UCSD-AML1 (cell line): ENCODE measurements around the gene P2RY2.

ENCODE experiments used
- DNase-seq: peaks from one replicate; lab custom pipeline; 2025; ENCODE audit not compliant: unreplicated experiment; lab: John Stamatoyannopoulos, UW

P2RY2 gene

DNA sequence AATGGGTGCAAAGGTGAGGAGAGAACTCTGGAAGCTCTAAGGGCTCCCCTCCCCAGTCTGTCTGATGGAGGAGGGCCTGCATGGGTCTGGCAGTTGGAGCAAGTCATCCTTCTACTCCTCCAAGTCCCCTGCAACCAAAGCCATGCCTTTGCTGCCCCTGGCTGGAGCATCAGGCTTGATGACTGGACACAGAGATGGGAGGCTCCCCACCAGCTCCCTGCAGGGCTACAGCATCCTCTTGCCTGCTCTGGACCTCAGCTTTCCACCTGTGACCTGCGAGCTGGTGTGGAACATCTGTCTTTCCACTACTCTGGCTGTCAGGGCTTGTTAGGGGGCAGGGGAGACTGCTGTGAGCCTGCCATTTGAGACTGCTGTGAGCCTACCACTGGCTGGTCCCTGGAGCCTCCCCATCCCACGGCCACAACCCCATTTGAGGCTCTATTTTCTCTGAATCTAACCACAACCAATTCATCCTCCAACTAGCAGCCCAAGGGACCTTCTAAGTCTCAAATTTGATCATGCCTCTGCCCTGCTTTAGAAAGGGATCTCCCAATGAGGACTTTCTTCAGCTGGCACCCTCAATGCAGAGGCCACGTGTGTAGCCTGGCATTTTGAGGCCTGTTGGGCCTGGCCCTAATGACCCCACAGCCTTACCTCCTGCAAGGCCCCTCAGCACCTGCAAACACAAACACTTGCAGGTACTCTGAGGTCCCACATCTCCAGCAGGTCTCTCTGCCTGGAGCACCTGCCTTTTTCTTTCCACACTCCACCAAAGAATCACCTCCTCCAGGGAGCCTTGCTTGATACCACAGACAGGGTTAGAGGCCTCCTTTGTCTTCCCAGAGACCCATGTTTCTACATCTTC lies 63.9 kb downstream of the P2RY2 start:
- no peak for DNase-seq

DNA sequence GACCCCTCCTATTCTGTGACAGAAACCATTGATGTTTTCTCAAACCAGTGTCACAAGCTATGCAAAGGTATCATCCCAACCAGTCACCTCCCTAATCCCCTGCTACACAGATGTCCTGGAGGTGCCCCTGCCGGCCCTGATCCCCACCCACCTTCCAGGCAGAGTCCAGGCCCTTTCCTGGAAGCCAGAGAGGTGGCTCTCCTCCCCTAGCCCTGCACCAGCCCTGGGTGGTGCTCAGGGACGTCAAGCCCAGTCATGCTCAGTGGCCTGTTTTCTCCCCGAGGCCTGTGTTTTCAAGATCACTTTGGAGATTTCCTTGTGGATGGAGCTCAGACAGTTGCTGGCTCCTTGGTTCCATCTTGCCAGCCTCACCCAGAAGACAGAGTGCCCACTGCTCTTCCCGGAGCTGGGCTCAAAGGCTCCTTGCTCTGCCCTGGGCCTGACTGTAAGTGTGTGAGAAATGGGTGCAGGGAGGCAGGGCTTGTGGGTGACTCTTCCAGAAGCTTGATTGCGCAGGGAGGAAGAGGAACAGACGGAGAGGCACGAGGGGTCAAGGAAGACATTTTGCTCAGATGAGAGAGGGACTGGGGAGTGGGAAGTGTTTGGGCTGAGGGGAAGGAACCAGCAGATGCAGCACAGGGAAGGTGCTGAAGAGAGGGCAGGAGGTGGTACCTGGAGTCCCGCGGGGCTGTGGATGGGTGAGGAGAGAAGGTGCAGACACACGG lies 65.4 kb downstream of the P2RY2 start:
- no peak for DNase-seq

DNA sequence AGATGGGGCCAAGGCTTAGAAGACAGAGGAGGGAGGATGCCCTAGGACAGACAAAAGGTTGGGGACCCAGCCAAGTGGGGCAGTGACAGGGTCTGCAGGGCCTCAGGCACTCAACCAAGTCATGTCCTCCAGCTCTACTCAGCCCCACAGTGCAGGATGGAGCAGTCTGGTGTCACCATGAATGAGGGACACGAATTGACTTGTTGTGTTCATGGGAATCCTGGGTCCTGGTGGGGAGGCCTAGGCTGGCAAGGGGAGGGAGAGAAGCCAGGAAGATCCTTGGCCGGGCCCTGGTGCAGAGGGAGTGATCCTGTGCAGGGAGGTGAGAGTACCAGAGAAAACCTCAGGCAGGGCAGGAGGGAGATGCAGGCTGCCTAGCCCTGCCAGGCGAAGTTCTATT lies 66.0 kb downstream of the P2RY2 start:
- DNase-seq = no peak

DNA sequence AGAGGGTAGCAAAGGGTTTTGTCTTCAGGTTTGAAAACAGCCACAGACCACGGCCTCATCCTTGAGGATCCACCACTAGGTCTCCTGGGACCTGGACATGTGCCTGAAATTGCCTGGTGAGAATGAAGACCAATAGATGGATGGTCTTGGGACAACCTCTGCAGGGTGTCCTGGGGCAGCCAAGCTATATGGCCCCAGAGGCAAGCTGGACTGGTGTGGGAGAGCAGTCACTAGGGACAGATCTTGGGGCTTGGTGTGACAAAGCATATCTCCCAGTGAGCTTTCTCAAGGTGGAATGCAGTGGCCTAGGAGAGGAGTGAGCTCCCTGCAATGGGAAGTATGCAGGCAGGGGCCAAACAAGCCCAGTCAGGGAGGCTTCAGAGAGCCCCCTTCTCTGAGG lies 67.6 kb downstream of the P2RY2 start:
- DNase-seq = no peak
